HG03108 (cell line): Measurements from ENCODE around the gene PRR9.
"Not testable (repeated sequence)": the region's sequence is repeated elsewhere in the genome, so short reads cannot be mapped to it uniquely, and the experiment has no call there.

Experiments used
- ATAC-seq: cut with Tn5 transposase; IDR thresholded peaks from one replicate; pipeline ENCODE4 v1.9.1; 2021; ENCODE audit warnings: moderate library complexity; ENCODE audit not compliant: unreplicated experiment

Gene PRR9

GRCh38 chr1:153229076-153229829 lies 11.9 kb downstream of the PRR9 start:
- not testable (repeated sequence) for ATAC-seq

DNA sequence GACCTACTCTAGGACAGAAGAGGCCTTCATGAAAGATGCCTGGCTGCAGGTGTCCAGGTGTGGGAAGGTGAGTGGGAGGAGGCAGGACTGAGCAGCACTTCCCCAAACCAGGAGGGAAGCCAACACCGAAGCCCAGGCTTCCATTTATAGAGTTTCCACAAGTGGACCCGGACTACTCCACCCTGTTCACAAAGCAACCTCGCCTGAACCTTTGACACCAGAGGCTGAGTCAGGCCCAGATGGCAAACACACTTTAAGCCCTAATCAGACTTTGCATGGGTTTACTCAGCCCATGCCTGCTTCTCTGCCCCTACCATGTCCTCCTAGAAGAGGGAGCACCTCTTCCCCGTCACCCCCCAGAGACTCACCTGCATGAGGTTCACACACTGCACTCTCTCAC lies 14.0 kb downstream of the PRR9 start:
- ATAC-seq = no peak

- no peak for ATAC-seq
These were observed 14.4 kb downstream of the PRR9 start for GRCh38 chr1:153231785-153232184.

DNA sequence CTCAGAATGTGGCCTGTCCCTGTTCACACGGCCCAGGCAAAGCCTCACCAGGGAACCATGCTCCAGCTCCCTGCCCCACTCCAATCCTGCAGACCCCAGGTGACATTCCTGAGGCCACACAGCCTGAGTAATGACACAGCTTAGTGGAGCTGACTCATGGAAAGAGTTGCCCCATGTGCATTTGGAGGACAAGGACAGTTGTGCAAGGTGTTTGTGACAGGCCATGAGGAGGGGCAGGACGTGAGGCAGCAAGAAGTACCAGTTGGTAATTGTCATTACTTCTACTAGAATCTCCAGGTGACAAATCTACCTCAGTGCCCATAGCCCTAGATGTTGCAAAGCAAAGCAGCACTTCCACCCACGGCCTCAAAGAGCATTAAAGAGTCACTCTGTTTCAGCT lies 15.2 kb downstream of the PRR9 start:
- ATAC-seq = no peak

DNA sequence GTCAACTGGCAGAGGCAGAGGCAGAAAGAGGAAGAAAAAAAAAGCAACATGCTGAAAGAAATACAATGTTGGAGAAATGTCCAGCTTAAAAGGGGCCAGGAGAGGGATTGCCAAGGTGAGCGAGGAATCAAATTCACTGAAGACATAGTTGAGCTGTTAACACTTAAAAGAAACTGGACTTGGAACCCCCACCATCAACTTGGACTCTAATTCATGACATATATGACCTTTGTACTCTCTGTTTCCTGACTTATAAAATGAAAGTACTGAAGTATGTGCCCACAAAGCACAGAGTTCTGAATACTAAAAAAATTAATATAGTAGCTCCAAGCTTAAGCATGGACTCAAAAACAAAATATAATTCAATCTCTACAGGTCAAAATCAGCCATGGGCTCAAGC lies 16.1 kb downstream of the PRR9 start:
- ATAC-seq = no peak

DNA sequence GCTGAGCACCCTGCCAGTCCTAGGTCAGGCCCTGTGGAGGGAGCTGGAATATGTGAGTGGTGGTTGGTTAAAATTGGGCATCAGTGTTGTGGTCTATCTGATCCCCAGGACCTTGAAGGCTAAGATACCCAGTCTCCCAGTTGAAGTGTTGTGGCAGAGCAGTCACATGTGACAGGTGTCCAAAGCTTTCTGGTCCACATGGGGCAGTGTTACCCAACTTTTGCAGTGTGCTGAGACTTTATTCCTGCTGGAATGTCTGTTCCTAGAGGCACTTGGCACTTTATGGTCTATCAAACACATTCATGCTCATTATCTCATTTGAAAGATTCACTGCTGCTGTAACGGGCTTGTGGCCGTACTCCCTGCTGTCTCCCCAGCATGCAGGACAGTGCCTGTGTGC lies 21.1 kb downstream of the PRR9 start:
- ATAC-seq = no peak

GRCh38 chr1:153242160-153242559 lies 24.8 kb downstream of the PRR9 start:
- ATAC-seq = no peak

GRCh38 chr1:153245466-153245865 lies 28.1 kb downstream of the PRR9 start:
- no peak for ATAC-seq

GRCh38 chr1:153246018-153246417 lies 28.6 kb downstream of the PRR9 start:
- ATAC-seq = no peak

DNA sequence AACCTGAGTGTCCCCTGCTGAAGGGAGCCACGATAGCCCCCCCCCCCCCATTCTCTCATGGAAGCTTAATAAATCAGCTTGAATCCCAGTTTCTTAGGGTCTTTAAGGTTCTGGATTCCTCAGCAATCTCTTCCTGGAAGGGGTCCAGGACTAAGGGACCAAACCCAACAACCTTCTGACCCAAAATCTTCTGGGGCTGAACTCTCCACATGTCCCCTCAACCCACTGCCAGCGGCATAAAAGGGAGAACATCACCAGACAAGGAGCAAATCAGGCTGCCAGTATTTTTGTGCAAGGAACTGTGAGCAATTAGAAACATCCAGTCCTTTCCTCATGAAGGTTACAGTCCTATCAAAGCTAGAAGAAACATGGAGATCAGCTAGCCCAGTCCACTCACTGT lies 29.4 kb downstream of the PRR9 start:
- ATAC-seq = no peak

DNA sequence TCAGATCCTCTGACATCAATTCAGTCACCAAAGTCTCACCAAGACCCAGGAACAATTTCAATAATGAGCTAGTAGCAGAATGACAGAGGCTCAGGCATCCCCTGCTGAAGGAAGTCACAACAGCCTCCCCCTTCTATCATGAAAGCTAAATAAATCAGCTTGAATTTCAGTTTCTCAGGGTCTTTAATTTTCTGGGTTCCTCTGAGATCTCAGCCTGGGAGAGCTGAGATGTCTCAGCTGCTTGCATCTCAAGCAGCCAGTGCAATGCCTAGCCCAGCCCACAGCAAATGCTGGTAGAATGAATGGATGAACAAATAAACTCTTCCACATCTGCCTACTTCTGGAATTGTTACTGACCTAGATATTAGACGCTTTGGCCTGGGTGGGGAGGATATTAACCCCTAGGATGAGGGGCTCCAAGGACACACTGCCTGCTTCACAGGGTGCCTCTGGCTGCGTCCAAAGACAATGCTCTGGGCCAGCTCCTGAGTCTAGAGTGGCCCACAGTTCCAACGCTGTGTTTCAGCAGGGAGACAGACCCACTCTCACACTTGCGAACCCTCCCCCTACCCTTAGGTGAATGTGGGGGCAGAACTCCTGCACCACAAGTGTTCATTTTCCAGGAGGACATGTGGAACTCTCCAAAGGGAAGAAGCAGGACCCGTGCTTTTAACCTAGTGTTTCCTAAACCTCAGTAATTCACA lies 30.9 kb downstream of the PRR9 start:
- no peak for ATAC-seq

DNA sequence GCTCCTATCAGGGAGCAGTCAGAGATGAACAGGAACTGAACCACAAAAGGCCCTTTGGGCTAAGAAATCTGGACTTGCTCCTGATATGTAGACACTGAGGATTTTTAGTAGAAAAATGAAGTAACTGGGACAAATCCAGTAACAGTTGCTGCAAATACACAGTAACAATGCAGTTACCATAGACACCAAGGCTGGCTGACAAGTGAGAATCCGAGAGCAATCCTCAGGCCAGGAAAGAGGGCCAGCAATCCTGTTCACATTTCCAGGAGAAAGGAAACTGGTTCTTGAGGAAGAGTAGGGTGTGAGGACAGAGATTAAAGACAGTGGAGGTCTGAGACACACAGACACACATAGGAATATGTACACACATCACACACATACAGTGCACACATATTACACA lies 32.8 kb downstream of the PRR9 start:
- no peak for ATAC-seq

- no peak for ATAC-seq
These were observed 33.7 kb downstream of the PRR9 start for GRCh38 chr1:153251087-153251486.

DNA sequence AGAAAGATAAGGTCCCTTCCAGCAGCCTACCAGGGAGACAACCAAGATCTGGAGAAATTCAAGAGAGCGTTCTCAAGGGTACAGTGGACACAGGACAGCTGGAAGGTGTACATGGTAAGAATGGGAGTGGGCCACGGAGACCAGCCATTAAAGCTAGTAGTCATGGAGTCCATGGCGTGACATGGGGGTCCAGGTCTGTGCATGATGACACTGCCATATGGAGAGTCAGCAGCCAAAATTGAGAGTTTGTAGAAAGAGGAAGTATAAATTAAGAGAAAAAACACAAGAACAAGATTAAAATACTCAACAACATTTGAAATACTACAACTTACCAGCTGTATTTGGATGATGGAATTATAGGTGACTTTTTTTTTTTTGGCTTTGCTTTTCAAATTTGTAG lies 34.2 kb downstream of the PRR9 start:
- ATAC-seq = no peak

DNA sequence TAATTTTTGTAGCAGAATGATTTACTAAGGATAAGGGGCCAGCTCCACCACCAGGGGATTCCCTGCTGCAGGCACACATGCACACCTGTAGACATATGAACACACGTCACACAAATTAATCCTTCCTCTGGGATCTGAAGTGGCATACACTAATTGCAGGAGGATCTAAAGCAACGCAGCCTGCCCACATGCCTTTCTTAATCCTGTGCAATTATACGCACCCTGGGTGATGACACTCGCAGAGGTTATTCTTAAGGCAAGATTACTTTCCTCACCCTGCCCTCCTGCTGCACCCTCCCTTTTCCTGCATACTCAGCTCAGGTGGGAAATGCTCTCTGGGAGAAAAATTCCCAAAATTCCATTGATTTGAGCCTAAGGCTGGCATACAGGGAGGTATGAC lies 34.6 kb downstream of the PRR9 start:
- no peak for ATAC-seq

DNA sequence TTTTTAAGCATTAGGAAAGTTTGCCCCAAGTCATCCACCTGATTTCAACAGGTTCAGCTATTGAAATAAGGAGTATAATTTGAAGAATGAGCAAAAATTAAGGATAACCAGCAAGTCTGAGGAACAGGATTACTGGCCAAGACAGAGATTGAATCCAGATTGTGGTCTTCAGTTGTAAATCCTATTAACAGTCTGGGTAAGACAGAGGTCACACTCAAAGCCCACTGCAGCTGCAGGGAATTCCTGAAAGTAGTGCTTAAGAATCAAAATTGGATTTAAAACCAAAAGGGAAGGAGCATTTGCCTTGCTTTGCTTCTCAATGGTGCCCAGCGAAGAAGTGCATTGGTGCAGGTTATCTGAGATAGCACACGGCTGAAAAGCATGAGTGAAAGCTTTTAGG lies 35.7 kb downstream of the PRR9 start:
- no peak for ATAC-seq

DNA sequence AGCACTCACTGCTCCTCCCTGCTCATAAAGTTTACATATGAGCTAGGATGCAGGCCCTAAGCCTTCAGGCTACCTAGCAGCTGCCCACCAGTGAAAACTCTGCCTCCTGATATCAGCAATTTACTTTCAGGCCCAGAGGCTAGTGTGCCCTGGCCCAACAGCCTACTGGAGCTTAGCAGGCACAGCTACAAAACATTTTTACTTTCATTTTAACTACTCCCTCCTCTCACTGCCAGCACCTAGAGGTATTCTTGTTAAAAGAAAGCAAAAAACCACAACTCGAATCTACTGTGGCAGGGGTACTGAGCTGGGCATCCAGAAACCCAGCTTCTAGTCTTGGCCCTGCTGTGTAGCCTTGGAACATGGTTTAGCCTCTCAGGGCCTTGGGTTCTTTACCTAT lies 36.3 kb downstream of the PRR9 start:
- ATAC-seq = no peak

DNA sequence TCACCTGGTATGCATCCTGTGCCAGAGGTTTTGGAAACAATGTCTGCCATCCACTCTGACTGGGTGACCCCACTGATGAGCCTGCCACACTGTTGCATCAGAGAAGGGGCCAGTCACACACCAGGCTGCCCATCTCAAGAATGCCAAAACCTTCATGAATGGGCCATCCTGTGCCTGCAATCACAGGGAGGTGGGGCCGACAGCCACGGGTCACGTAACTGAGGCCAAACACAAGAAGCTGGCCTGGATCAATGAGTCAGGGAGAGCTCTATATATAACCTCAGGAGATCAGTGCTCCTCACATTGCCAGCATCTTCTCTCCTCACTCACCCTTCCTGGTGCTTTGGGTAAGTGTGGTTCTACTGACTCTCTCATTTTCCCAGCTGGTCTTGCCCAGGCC lies 42.0 kb downstream of the PRR9 start, which contains the start of gene LORICRIN:
Gene LORICRIN (plus strand): TSS at position 301 of the 400 bp plus-strand sequence. CDS start 1,263 bp downstream, outside the sequence.
- no peak for ATAC-seq

DNA sequence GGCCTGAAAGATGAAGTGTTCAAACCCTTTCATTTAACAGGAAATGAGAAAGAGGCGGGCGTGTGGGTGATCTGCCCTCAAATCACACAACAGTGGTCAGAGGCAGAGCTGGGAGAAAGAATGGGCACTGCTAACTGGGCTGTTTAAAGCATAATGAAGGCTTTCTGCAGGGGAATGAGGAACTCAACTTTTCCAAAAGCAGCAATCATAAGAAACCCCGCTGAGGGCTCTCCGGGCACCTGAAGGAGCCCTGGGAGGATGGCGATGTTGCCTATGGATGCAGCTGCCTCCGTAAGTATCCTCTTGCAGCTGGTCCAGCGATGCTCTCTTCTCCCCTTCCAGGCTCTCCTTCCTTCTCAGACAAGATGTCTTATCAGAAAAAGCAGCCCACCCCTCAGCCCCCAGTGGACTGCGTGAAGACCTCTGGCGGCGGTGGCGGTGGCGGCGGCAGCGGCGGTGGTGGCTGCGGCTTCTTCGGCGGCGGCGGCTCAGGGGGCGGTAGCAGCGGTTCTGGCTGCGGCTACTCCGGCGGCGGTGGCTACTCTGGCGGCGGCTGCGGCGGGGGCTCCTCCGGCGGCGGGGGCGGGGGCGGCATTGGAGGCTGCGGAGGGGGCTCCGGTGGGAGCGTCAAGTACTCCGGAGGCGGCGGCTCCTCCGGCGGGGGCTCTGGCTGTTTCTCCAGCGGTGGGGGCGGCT lies 43.3 kb downstream of the PRR9 start:
- ATAC-seq = no peak

DNA sequence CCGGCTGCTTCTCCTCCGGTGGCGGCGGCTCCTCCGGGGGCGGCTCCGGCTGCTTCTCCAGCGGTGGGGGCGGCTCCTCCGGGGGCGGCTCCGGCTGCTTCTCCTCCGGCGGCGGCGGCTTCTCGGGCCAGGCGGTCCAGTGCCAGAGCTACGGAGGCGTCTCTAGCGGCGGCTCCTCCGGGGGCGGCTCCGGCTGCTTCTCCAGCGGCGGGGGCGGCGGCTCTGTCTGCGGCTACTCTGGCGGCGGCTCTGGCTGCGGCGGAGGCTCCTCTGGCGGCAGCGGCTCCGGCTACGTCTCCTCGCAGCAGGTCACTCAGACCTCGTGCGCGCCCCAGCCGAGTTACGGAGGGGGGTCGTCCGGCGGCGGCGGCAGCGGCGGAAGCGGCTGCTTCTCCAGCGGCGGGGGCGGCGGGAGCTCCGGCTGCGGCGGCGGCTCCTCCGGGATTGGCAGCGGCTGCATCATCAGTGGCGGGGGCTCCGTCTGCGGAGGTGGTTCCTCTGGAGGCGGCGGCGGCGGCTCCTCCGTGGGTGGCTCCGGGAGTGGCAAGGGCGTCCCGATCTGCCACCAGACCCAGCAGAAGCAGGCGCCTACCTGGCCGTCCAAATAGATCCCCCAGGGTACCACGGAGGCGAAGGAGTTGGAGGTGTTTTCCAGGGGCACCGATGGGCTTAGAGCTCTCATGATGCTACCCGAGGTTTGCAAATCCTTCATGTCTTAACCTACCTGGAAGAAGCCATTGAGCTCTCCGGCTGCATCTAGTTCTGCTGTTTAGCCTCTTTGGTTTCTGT lies 44.1 kb downstream of the PRR9 start:
- ATAC-seq = no peak

- ATAC-seq = no peak
These were observed 44.6 kb downstream of the PRR9 start for GRCh38 chr1:153262070-153262366.
